Caco-2 (cell line): ENCODE data around the gene FAM83E. TPM values are rescaled to one million over a fixed set of nuclear protein-coding genes. Genes with fewer than 3 reads are reported as not detected.

ENCODE experiments used
- BruUV-seq: library from RNA; stranded (reverse); fragments of 400-500 nt; replicated peaks from 2 replicates; lab custom pipeline; 2021; lab: Mats Ljungman, UMichigan
- CTCF ChIA-PET: fragments of 300-600 bp; sonication (Branson Sonifier 250); formaldehyde crosslinking; loops from one replicate; lab custom pipeline; 2022; ENCODE audit warnings: antibody characterized with exemption; lab: Charles Lee
- POLR2A ChIA-PET: fragments of 300-600 bp; sonication (Branson Sonifier 250); formaldehyde crosslinking; loops from one replicate; lab custom pipeline; 2022; ENCODE audit warnings: antibody characterized with exemption; lab: Charles Lee
- DNase-seq, 2 experiments: peaks; one replicate each; pipeline versions ENCODE4 v3.0.0 to v3.0.0-alpha.2; 2020 to 2022
- H3K27me3 ChIP-seq: replicated peaks from 2 replicates; pipeline ENCODE4 v1.6.0; 2011; ENCODE audit warnings: low read length; ENCODE audit not compliant: control insufficient read depth, insufficient read depth
- H3K36me3 ChIP-seq: 2 replicates; pipeline ENCODE4 v1.5.1; 2011; ENCODE audit warnings: low read length; ENCODE audit not compliant: control insufficient read depth, insufficient read depth
- H3K4me1 ChIP-seq: fragments of 250-450 bp; sonication (Bioruptor Pico); 2 replicates; pipeline ENCODE4 v1.5.1; 2020; ENCODE audit warnings: mild to moderate bottlenecking
- H3K4me3 ChIP-seq: 2 replicates; pipeline ENCODE4 v1.5.1; 2011; ENCODE audit warnings: low read depth, mild to moderate bottlenecking, control low read depth, low read length
- H3K9me3 ChIP-seq: fragments of 250-450 bp; sonication (Bioruptor Pico); 2 replicates; pipeline ENCODE4 v1.5.1; 2020; ENCODE audit warnings: mild to moderate bottlenecking, moderate library complexity
- H3K27ac Mint-ChIP-seq: one replicate; pipeline ENCODE4 v1.8.0; 2022; ENCODE audit warnings: mixed read lengths; ENCODE audit not compliant: unreplicated experiment
- H3K27me3 Mint-ChIP-seq: one replicate; pipeline ENCODE4 v1.8.0; 2022; ENCODE audit warnings: mixed read lengths; ENCODE audit not compliant: insufficient read depth, unreplicated experiment
- H3K36me3 Mint-ChIP-seq: one replicate; pipeline ENCODE4 v1.8.0; 2022; ENCODE audit warnings: mild to moderate bottlenecking, mixed read lengths; ENCODE audit not compliant: insufficient read depth, unreplicated experiment
- H3K4me1 Mint-ChIP-seq: one replicate; pipeline ENCODE4 v1.8.0; 2022; ENCODE audit warnings: low read depth, mixed read lengths; ENCODE audit not compliant: unreplicated experiment
- H3K4me3 Mint-ChIP-seq: one replicate; pipeline ENCODE4 v1.8.0; 2022; ENCODE audit warnings: mild to moderate bottlenecking, moderate library complexity, mixed read lengths; ENCODE audit not compliant: unreplicated experiment
- H3K9me3 Mint-ChIP-seq: one replicate; pipeline ENCODE4 v1.8.0; 2022; ENCODE audit warnings: mixed read lengths; ENCODE audit not compliant: unreplicated experiment
- intact Hi-C: fragments of 100-400 bp; cut with micrococcal nuclease; formaldehyde crosslinking; loops from one replicate; pipeline ENCODE4 v1.10.0; 2022; ENCODE audit not compliant: unreplicated experiment
- total RNA-seq: library from RNA; stranded (reverse); gene quantifications from 2 replicates; pipeline ENCODE4 v1.2.3, GENCODE V29; 2022
- TF ChIP-seq, protein P1 (sequence below), 2 experiments: fragments of 200-600 bp in 1 of 2; IDR thresholded peaks; 1 replicate in 1 of 2; 2 replicates in 1 of 2; pipeline versions ENCODE4 v1.5.1 to v1.8.0; 2011 to 2022; ENCODE audit warnings: antibody characterized with exemption in 1 of 2, control low read depth in 1 of 2, inconsistent platforms in 1 of 2, low read depth in 1 of 2, low read length in 1 of 2, mild to moderate bottlenecking in 1 of 2, moderate library complexity in 1 of 2; ENCODE audit not compliant: insufficient read depth in 1 of 2, severe bottlenecking in 1 of 2, unreplicated experiment in 1 of 2

Gene FAM83E
- total RNA-seq, 1 experiment from 2014 or later: 6.8 TPM

DNA sequence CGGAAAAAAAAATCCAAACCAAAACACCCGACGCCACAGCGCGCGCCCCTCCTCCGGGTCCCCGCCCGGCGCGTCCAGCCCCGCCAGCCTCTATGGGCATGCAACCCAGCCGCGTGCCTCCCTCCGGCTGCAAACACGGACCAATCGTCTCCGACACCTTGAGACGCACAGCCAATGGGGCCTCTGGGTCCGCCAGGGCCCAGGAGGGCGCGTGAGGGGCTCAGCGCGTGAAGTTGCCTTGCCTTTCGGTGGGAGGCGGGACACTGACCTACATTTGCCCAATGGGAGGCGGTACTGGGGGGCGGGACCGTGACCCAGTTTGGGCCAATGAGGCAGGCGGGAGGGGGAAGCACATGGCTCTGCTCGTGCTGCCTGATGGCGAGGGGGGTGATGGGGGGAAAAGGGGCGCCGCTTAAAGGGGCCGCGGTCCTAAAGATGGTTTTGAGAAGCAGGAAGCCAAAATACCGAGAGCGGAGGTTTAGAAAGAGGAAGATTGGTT, 22.6 kb upstream of the FAM83E start:
- DNase-seq: peak; percentile 100
- H3K27me3 Mint-ChIP-seq: no peaks in the 10 kb centered on the region
- POLR2A ChIA-PET: interaction anchor here (1.3 to 2.0 kb wide), 2 partner anchors 13 to 18 kb away, joined by 7 to 17 read pairs; partner anchors contain the start of genes RPL18 and SPHK2
- peaks cover 32% of the 10 kb centered on the region for H3K4me1 ChIP-seq
- H3K27ac Mint-ChIP-seq: peak overlapping the region; percentile 96
- H3K4me1 Mint-ChIP-seq: peaks cover 36% of the 10 kb centered on the region
- H3K9me3 ChIP-seq: no peaks in the 10 kb centered on the region
- TF ChIP-seq, protein P1, sequence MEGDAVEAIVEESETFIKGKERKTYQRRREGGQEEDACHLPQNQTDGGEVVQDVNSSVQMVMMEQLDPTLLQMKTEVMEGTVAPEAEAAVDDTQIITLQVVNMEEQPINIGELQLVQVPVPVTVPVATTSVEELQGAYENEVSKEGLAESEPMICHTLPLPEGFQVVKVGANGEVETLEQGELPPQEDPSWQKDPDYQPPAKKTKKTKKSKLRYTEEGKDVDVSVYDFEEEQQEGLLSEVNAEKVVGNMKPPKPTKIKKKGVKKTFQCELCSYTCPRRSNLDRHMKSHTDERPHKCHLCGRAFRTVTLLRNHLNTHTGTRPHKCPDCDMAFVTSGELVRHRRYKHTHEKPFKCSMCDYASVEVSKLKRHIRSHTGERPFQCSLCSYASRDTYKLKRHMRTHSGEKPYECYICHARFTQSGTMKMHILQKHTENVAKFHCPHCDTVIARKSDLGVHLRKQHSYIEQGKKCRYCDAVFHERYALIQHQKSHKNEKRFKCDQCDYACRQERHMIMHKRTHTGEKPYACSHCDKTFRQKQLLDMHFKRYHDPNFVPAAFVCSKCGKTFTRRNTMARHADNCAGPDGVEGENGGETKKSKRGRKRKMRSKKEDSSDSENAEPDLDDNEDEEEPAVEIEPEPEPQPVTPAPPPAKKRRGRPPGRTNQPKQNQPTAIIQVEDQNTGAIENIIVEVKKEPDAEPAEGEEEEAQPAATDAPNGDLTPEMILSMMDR (IDR thresholded peaks at IDR 0.05; ENCODE audit: insufficient read depth in 1 of 2, low read depth in 1 of 2, low read length in 1 of 2, severe bottlenecking in 1 of 2, unreplicated experiment in 1 of 2): no peak
- H3K36me3 ChIP-seq: no peaks in the 10 kb centered on the region
- intact Hi-C loops: loop anchor here (1.0 to 5.0 kb wide), 5 partner anchors 9 to 325 kb away; partner anchors contain the start of genes CA11, HSD17B14, RPL18 and SPHK2
- H3K36me3 Mint-ChIP-seq: peaks cover 52% of the 10 kb centered on the region
- H3K4me3 ChIP-seq: peak overlapping the region; percentile 63
- peaks cover 9% of the 10 kb centered on the region for H3K9me3 Mint-ChIP-seq
- CTCF ChIA-PET: interaction anchor here (0.6 to 1.2 kb wide), 4 partner anchors 8 to 525 kb away, joined by 3 to 8 read pairs (median 5); partner anchors contain the start of gene CA11
- no TSS peak for BruUV-seq
- H3K4me3 Mint-ChIP-seq: peak overlapping the region; percentile 80
- H3K27me3 ChIP-seq: no peaks in the 10 kb centered on the region

DNA sequence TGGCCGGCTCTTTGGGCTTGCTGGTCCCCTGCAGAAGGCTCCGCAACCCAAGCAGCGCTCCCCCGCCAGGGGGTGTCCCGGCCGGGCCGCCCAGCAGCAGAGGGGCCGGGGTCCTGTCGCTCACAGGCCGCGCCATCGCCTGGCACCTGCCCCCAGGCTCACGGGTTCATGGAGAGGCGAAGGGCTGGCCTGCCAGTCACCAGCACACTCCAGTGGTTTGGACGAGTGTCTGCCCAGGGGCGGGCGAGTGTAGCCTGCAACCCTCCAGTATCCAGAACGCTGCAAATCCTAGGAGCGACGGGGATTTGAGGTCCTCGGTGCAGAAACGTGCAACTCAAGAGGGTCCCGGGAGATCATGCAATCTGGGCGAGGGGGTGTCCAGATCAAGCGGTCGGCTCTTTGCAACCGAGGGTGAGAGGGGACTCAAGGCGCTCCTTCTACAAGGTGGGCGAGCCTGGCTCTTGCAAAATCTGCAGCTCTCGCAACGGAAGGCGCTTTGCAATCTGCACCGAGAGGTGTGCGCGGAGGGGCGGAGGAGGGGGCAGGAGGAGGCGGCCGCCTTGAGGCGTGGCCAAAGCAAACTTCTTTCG, 22.1 kb upstream of the FAM83E start, which contains the start of gene DBP:
DBP (minus strand) TSS at position 521 of the 590 bp plus-strand sequence; CDS start at position 136, 385 bp downstream.
- no peaks in the 10 kb centered on the region for H3K27me3 ChIP-seq
- Mint-ChIP-seq H3K27me3 (no peaks in the 10 kb centered on the region), H3K4me1 (peaks cover 36% of the 10 kb centered on the region), H3K36me3 (peaks cover 57% of the 10 kb centered on the region), H3K4me3 (peak within 1 kb of the TSS; percentile 80), H3K9me3 (peaks cover 9% of the 10 kb centered on the region), H3K27ac (peak within 1 kb of the TSS; percentile 96)
- H3K4me3 ChIP-seq: peak within 1 kb of the TSS; percentile 63
- H3K9me3 ChIP-seq: no peaks in the 10 kb centered on the region
- intact Hi-C loops: loop anchor here (1.0 to 5.0 kb wide), 5 partner anchors 9 to 325 kb away; partner anchors contain the start of genes CA11, HSD17B14, RPL18 and SPHK2
- TF ChIP-seq, protein P1 (IDR thresholded peaks at IDR 0.05; ENCODE audit: insufficient read depth in 1 of 2, low read depth in 1 of 2, low read length in 1 of 2, severe bottlenecking in 1 of 2, unreplicated experiment in 1 of 2): peak in 1 of 2 experiments; percentile 39
- ChIA-PET CTCF (interaction anchor here (1.2 kb wide), 1 partner anchor 9 kb away, joined by 3 read pairs; the partner anchor contains the start of gene CA11), POLR2A (interaction anchor here (0.6 to 2.0 kb wide), 5 partner anchors 13 to 1074 kb away, joined by 3 to 17 read pairs (median 5); partner anchors contain the start of genes RPL18 and SPHK2)
- no peaks in the 10 kb centered on the region for H3K36me3 ChIP-seq
- DNase-seq: peak in 1 of 2 experiments; percentile 68
- BruUV-seq: no TSS peak
- peaks cover 37% of the 10 kb centered on the region for H3K4me1 ChIP-seq
